Measurements from ENCODE around the gene HIVEP3.
A peak's percentile ranks its signal among the peaks of the same experiment; 100 is the strongest.

The HIVEP3 gene

DNA sequence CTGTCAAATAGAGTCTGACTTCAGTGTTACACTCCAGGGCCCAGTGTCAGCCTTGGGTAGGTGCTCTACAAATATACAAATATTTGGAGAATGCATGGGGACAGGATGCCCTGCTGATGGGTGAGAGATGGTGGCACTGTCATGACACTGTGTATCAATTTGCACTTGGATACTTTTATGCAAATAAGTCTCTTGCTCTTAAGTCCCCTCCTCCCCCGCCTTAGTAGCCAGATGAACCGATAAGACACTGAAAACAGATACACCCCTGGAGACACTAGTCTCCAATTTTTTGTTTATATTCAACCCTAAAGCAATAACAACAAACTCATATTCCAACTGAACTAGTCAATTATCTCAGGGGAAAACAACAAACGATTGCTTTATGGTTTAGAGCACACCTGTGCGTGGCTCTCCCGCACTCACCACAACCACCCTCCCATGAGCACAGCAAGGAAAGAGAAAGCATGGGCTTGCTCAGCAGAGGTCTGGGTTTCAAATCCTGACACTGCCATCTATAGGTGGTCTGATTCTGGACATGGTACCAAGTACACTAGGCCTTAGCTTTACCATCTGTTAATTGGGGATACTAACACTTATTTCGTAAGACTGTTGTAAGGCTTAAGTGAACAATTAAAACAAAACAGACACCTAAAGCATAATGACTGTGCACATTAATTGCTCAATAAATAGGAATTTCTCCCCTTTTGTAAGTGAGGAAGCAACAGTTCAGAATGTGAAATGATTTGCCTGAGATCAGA is 50.3 kb downstream of the HIVEP3 start:
- DNase-seq = peak; percentile 27 to 49

GRCh38 chr1:41866285-41866684 is 52.4 kb downstream of the HIVEP3 start:
- no peak for DNase-seq

DNA sequence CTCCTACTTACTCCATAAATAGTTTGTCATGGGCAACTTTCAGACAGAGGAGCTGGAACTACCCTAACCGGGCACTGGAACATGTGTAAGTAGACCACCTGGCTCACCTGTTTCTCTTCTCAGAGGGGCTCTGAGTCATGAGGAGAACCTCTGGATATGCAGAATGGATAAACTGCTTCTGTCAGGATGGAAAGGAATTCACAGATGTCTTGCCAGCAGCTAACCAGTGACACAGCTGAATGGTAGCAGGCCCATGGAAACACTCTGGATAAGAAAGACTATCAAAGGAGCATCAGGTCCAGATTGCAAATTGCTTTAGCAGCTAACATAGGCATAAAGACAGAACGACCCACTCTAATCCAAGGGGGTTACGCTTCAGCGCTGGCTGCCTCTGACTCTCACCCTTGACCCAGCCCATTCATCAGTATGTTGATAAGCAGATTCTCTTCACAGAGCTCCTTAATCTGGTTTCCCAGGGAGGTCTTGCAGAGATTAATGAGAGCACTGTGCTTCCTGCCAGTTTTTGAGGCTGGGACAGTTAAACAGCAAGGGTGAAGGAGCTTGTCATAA is 54.2 kb downstream of the HIVEP3 start:
- DNase-seq = no peak

GRCh38 chr1:41863718-41864117 is 55.0 kb downstream of the HIVEP3 start:
- no peak for DNase-seq

- peak in 1 of 2 donors; percentile 13 for DNase-seq
These were observed 56.1 kb downstream of the HIVEP3 start for GRCh38 chr1:41862384-41863221.

GRCh38 chr1:41861535-41862383 is 57.0 kb downstream of the HIVEP3 start:
- no peak for DNase-seq

GRCh38 chr1:41860771-41861170 is 58.0 kb downstream of the HIVEP3 start:
- DNase-seq = no peak

DNA sequence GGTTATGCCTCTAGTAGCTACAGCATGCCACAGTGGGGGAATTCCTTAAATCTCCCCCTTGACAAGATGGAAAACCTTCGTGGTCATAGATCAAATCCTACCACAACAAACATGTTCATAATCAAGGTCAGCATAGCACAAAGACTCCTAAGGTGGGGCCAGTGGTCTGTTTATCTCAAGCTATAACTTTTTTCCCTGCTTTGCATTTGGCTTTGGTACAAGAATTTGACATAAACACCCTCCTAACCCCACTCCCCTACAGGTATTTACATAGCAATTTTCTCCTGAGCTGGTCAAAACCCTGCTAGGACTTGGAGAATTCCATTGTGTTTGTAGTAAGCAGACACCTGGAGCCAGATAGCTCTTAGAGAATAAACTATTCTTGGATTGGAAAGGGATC is 58.5 kb downstream of the HIVEP3 start:
- no peak for DNase-seq

- DNase-seq = no peak
These were observed 59.0 kb downstream of the HIVEP3 start for GRCh38 chr1:41859686-41860085.

GRCh38 chr1:41856944-41857285 is 61.8 kb downstream of the HIVEP3 start:
- no peak for DNase-seq

DNA sequence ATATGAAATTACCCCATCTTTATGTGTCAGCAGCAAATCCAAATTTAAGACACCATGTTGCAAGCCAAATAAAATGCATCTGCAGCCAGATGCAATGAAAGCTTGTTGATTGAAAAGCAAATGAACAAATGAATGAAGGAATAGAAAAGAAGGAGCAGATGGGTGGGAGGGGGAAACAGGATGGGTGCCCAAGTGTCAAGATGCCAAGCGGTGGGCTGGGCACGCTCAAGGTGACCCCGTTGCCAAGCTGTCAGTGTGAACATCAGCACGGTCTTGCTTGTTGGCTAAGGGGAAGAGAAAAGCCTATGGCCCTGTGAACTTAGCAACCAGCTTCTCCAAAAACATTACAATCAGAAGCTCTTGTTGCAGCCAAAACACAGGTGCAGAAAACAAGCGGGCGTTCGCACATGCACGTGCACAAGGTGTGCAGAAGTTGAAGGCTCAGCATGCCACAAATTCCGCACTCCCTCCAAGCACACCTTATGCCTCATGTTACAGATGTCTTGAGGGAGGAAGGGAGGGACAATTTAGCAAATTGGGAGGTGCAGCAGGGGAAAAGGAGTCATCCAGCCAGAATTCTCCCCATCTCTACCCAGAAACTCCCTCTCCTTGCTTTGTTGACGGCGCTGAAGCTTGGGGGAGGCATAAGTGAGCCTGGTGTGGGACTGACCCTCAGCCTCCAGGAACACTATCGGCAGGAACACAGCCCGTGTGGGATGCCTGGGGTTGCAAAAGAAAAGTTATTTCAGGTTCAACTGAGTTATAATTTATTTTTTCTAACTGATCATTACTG is 62.4 kb downstream of the HIVEP3 start:
- DNase-seq = no peak

DNA sequence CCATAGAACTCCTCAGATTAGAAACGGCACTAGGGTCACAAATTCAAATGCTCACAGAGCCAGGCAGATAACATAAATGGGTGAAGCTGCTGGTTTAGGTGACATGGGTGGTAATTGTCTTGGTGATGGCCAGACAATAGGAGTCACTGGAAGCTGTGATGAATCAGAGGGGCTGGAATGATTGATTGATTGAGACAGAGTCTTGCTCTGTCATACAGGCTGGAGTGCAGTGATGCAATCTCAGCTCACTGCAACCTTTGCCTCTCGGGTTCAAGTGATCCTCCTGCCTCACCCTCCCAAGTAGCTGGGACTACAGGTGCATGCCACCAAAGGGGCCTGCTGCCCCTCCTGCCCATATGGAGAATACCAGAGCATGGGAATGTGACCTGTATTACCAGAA is 63.0 kb downstream of the HIVEP3 start:
- no peak for DNase-seq

DNA sequence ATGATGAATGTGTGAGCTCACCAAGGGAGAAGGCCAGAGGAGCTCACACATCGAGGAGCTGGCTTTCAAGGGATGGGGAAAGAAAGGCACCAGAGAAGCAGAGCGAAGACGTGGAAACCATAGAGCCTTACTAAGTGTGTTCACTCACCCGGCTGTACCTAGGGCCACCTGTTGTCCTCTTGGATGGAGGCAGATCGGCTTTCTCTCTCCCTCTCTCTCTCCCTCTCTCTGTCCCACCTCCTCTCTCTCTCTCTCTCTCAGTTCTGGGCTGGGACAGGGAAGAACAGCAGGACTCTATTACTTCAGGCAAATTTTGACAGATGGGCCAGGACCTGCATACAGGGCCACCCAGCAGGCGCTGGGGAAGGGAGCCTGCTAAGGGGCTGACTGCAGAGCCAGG is 64.8 kb downstream of the HIVEP3 start:
- DNase-seq = no peak

GRCh38 chr1:41852091-41852490 is 66.6 kb downstream of the HIVEP3 start:
- no peak for DNase-seq

GRCh38 chr1:41851589-41851988 is 67.1 kb downstream of the HIVEP3 start:
- peak in 1 of 2 donors; percentile 46 for DNase-seq

- peak in 1 of 2 donors; percentile 10 for DNase-seq
These were observed 68.7 kb downstream of the HIVEP3 start for GRCh38 chr1:41850029-41850428.

- no peak for DNase-seq
These were observed 69.4 kb downstream of the HIVEP3 start for GRCh38 chr1:41849211-41849759.

DNA sequence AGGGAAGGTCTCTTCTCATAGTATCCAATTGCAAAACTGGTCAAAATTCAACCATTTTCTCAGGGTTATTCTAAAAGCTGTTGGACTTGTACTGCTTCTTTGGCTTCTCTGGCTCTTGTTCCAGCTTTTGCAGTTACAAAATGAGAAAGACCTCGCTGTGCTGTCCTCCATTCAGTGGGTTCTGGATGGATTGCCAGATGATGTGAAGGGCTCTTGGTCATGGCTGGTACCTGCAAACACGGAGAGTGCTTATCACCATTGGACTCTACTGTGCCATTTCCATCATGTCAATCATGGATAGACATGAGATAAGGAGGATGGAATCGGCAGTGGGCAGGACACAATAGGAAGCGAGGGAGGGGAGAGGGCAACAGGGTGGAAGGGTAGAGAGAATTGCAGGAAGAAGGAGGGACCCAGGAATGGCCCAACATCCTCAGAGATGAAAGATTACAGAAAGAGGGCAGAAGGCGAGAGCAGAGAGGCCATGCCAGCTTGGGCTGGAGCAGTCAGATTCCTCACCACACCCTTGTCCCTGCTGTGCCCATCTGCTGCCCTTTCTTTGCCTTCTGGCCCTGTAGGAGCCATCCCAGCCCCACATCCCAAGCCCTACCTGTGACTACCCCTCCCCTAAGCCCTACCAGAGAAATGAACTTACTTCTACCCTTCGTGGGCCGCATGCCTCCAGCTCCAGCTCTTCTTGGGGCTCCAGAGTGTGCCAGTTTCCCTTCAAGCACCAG is 70.3 kb downstream of the HIVEP3 start:
- no peak for DNase-seq

DNA sequence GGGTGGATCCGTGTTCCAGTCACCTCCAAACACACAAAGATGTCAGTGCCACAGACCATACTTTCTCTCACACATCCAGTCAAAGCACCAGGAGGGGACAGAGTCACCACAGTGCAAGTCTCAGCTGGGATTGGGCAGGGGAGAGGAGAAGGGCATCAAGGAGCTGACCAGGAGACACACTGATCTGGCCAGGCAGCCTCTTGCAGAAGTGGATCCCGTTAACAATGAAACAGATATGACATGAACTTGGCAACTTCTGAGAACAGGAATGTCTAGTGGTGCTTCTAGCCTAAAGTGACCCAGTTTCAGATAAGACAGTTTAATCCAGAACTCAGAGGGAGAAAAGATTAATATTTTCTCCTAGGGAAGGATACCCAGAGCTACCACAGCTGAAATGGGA is 71.0 kb downstream of the HIVEP3 start:
- DNase-seq = no peak

DNA sequence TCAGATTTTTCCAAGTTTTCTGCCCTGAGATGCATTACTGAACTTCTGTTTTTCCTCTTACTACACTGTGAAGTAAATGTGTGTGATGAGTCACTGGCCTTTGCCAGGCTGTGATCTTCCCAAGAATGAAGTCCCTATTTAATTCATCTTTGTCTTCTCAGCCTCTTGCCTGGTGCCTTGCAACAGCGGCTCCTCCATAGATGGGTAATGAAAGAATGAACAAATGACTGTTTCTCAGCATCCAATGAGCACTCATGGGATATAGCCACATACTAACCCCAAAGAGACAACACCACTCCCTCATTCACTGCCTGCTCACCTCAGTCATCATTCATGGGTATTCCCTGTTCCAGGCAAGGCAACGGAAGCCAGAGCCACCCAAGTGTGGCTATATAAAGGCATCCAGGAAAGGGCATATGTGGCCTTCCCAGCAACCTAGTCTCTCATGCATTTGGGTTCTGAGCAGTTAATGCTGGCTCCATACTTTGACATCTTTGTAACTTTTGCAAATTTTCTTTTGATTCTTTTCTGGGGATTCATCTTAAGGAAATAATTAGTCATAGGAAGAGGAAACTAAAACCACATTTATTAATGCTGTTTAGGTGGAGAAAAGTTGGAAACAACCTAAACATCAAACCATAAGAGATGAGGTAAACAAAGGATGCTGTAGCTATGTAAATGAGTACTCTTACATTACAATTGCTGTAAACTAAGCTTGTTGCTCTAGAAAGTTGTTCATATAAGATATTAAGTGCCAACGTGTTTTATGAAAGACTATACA is 71.9 kb downstream of the HIVEP3 start:
- no peak for DNase-seq
